B cell (primary cell): Measurements from ENCODE around the gene PI4KB. TPM values are rescaled to one million over a fixed set of nuclear protein-coding genes. Genes with fewer than 3 reads are reported as not detected.

Experiments used
- ATAC-seq: fragments of 200-7000 bp; cut with Tn5 transposase; one replicate; pipeline ENCODE4 v1.10.0; 2021; ENCODE audit warnings: low read depth, mild to moderate bottlenecking, moderate number of reproducible peaks, moderate library complexity
- CTCF ChIA-PET: fragments of 350-600 bp; sonication (Branson Sonifier 250); formaldehyde crosslinking; loops from one replicate; lab custom pipeline; 2021; ENCODE audit warnings: antibody characterized with exemption, inconsistent platforms; lab: Charles Lee
- POLR2A ChIA-PET: fragments of 350-600 bp; sonication (Branson Sonifier 250); formaldehyde crosslinking; loops from one replicate; lab custom pipeline; 2021; ENCODE audit warnings: antibody characterized with exemption; lab: Charles Lee
- DNase-seq: peaks from one replicate; pipeline ENCODE4 v3.0.0; 2013
- H2AFZ ChIP-seq: 2 replicates; pipeline ENCODE4 v1.6.1; 2012; ENCODE audit warnings: mild to moderate bottlenecking, low read depth, low read length; ENCODE audit not compliant: insufficient read depth, poor library complexity, severe bottlenecking
- H3K27ac ChIP-seq, 2 donors: 1 replicate in 1 of 2; 2 replicates in 1 of 2; pipeline ENCODE4 v1.5.1; 2012 to 2013; ENCODE audit warnings: low read length in 2 of 2, mild to moderate bottlenecking in 2 of 2, moderate library complexity in 1 of 2
- H3K27me3 ChIP-seq, 4 experiments: fragments of 200-600 bp in 1 of 4; sonication (generic) in 1 of 4; replicated peaks in 1 of 4; 1 replicate in 2 of 4; 2 replicates in 2 of 4; pipeline versions ENCODE4 v1.6.1 to v1.7.0; 2013 to 2016; ENCODE audit warnings: low read length in 3 of 4, mild to moderate bottlenecking in 2 of 4, mixed read lengths in 1 of 4, moderate library complexity in 1 of 4; ENCODE audit not compliant: insufficient read depth in 4 of 4, control insufficient read depth in 3 of 4; ENCODE audit errors: control extremely low read depth in 1 of 4
- H3K36me3 ChIP-seq, 2 experiments: replicated peaks in 1 of 2; 1 replicate in 1 of 2; 2 replicates in 1 of 2; pipeline versions ENCODE4 v1.6.1 to v1.7.1; 2013; ENCODE audit warnings: low read length in 1 of 2; ENCODE audit not compliant: insufficient read depth in 2 of 2, control insufficient read depth in 1 of 2; ENCODE audit errors: control extremely low read depth in 1 of 2, extremely low read depth in 1 of 2
- H3K4me1 ChIP-seq, 2 donors: fragments of 200-600 bp in 1 of 2; sonication (generic) in 1 of 2; 1 replicate in 1 of 2; 2 replicates in 1 of 2; pipeline versions ENCODE4 v1.5.1 to v1.6.1; 2013 to 2017; ENCODE audit warnings: low read length in 2 of 2; ENCODE audit not compliant: control insufficient read depth in 2 of 2, insufficient read depth in 2 of 2
- H3K4me2 ChIP-seq: replicated peaks from 2 replicates; pipeline ENCODE3; 2012; ENCODE audit warnings: mild to moderate bottlenecking, low read depth, low read length; ENCODE audit not compliant: poor library complexity, severe bottlenecking
- H3K4me3 ChIP-seq, 5 experiments: fragments of 200-600 bp in 1 of 5; sonication (generic) in 1 of 5; 1 replicate in 3 of 5; 2 replicates in 2 of 5; pipeline versions ENCODE4 v1.5.1 to v1.7.0; 2011 to 2016; ENCODE audit warnings: low read length in 4 of 5, mild to moderate bottlenecking in 4 of 5, low read depth in 2 of 5, control low read depth in 1 of 5, moderate library complexity in 1 of 5; ENCODE audit not compliant: insufficient read depth in 1 of 5; ENCODE audit errors: control extremely low read depth in 1 of 5, extremely low read depth in 1 of 5
- H3K79me2 ChIP-seq: fragments of 200-600 bp; sonication (generic); one replicate; pipeline ENCODE4 v1.6.0; 2016; ENCODE audit warnings: low read length; ENCODE audit not compliant: control insufficient read depth, insufficient read depth
- H3K9ac ChIP-seq: fragments of 200-600 bp; sonication (generic); 2 replicates; pipeline ENCODE4 v1.6.1; 2017; ENCODE audit warnings: mild to moderate bottlenecking, low read length, moderate library complexity
- H3K9me3 ChIP-seq, 3 donors: one replicate each; pipeline versions ENCODE4 v1.6.1 to v1.7.1; 2013; ENCODE audit warnings: low read length in 2 of 3; ENCODE audit not compliant: control insufficient read depth in 2 of 3, insufficient read depth in 1 of 3; ENCODE audit errors: control extremely low read depth in 1 of 3
- H4K20me1 ChIP-seq: 2 replicates; pipeline ENCODE4 v1.6.0; 2012; ENCODE audit warnings: mild to moderate bottlenecking, low read length; ENCODE audit not compliant: insufficient read depth, control insufficient read depth, poor library complexity, severe bottlenecking
- H3K27ac Mint-ChIP-seq: one replicate; pipeline ENCODE4 v1.8.0; 2021; ENCODE audit warnings: mixed read lengths
- H3K27me3 Mint-ChIP-seq: one replicate; pipeline ENCODE4 v1.8.0; 2021; ENCODE audit warnings: mixed read lengths
- H3K4me1 Mint-ChIP-seq: one replicate; pipeline ENCODE4 v1.8.0; 2021; ENCODE audit warnings: mixed read lengths
- H3K4me3 Mint-ChIP-seq: one replicate; pipeline ENCODE4 v1.8.0; 2021; ENCODE audit warnings: mixed read lengths
- H3K9me3 Mint-ChIP-seq: one replicate; pipeline ENCODE4 v1.8.0; 2022; ENCODE audit warnings: mixed read lengths; ENCODE audit not compliant: insufficient read depth
- EZH2 ChIP-seq: IDR thresholded peaks from 2 replicates; pipeline ENCODE4 v1.6.1; 2012; ENCODE audit warnings: borderline replicate concordance, low read depth, mild to moderate bottlenecking, moderate library complexity, low read length; ENCODE audit not compliant: insufficient read depth, poor library complexity, severe bottlenecking
- WGBS: methylation state at CpG from one replicate; pipeline ENCODE4 v1.1.5; 2013; ENCODE audit warnings: missing lambda C conversion rate; ENCODE audit not compliant: insufficient coverage; 5-methylcytosine and 5-hydroxymethylcytosine counted together
- intact Hi-C: fragments of 100-400 bp; cut with micrococcal nuclease; formaldehyde crosslinking; loops from one replicate; pipeline ENCODE4 v1.10.0; 2022
- polyA plus RNA-seq: library from polyadenylated mRNA; depleted of rRNA; stranded (reverse); fragments of >200 nt; gene quantifications from 2 replicates; pipeline ENCODE4 v1.2.3, GENCODE V29; 2012
- total RNA-seq, 2 donors: library from RNA; stranded (reverse); fragments of 120-200 nt in 1 of 2; gene quantifications; 1 replicate in 1 of 2; 2 replicates in 1 of 2; pipeline versions ENCODE4 v1.2.3 to v1.2.4, GENCODE V29; 2013 to 2022
- TF ChIP-seq, protein P1 (sequence below): fragments of 200-600 bp; IDR thresholded peaks from one replicate; pipeline ENCODE4 v1.8.0; 2022; ENCODE audit warnings: antibody characterized with exemption, mild to moderate bottlenecking

Gene PI4KB
- total and polyA plus RNA-seq, 2 donors (not counting 1 experiment from before 2014, with no cell fraction given) = 110 to 138 TPM

DNA sequence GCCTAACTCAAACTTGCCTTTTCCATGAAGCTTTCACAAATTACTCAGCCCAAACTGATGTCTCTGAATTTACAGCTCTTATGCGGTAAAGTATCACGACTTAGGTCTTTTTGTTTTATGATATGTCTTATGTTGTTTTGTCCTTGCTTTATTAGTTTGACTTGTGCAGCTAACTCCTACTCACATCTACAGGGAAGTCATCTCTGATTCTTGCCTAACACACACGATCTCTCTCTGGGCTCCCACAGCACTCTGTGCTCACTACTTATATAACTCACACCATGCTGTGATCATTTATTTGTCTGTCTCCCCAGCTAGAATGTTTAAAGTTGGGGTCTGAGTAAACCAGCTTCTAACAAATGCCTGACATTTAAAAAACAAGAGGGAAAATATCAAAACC is 9.3 kb upstream of the PI4KB start:
- peak overlapping the region; percentile 64 for H3K27ac Mint-ChIP-seq
- no peaks in the 10 kb centered on the region for H3K9me3 Mint-ChIP-seq

GRCh38 chr1:151334822-151335221 is 7.6 kb upstream of the PI4KB start:
- intact Hi-C loops = no loop called here
- Histone ChIP-seq H3K9me3 (no peaks in the 10 kb centered on the region), H3K27me3 (no peaks in the 10 kb centered on the region), H3K4me2 (no peak overlapping the region), H2AFZ (no peak overlapping the region), H3K9ac (no peak overlapping the region), H3K27ac (peak overlapping the region in 1 of 2 donors; percentile 41), H4K20me1 (no peaks in the 10 kb centered on the region), H3K4me3 (no peak overlapping the region), H3K79me2 (peaks cover 11% of the 10 kb centered on the region), H3K36me3 (no peaks in the 10 kb centered on the region), H3K4me1 (no peaks in the 10 kb centered on the region)
- CTCF ChIA-PET = no interaction called here
- Mint-ChIP-seq H3K9me3 (no peaks in the 10 kb centered on the region), H3K4me1 (peaks cover 3% of the 10 kb centered on the region), H3K4me3 (no peak overlapping the region), H3K27me3 (no peaks in the 10 kb centered on the region), H3K27ac (no peak overlapping the region)
- DNase-seq = no peak
- ATAC-seq = no peak
- no CpG with 5 or more reads among the region's 5 CpGs for WGBS
- POLR2A ChIA-PET = no interaction called here
- no peak for TF ChIP-seq EZH2
- TF ChIP-seq, protein P1, sequence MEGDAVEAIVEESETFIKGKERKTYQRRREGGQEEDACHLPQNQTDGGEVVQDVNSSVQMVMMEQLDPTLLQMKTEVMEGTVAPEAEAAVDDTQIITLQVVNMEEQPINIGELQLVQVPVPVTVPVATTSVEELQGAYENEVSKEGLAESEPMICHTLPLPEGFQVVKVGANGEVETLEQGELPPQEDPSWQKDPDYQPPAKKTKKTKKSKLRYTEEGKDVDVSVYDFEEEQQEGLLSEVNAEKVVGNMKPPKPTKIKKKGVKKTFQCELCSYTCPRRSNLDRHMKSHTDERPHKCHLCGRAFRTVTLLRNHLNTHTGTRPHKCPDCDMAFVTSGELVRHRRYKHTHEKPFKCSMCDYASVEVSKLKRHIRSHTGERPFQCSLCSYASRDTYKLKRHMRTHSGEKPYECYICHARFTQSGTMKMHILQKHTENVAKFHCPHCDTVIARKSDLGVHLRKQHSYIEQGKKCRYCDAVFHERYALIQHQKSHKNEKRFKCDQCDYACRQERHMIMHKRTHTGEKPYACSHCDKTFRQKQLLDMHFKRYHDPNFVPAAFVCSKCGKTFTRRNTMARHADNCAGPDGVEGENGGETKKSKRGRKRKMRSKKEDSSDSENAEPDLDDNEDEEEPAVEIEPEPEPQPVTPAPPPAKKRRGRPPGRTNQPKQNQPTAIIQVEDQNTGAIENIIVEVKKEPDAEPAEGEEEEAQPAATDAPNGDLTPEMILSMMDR = no peak

More for the DNA sequence above, 9.3 kb upstream of the PI4KB start:
- Histone ChIP-seq H3K27me3 (no peaks in the 10 kb centered on the region), H3K4me2 (no peak overlapping the region), H3K79me2 (peaks cover 5% of the 10 kb centered on the region), H3K4me3 (no peak overlapping the region), H3K9me3 (no peaks in the 10 kb centered on the region), H2AFZ (no peak overlapping the region), H4K20me1 (no peaks in the 10 kb centered on the region), H3K36me3 (peaks cover 0 to 2% of the 10 kb centered on the region in 2 experiments), H3K27ac (peak overlapping the region in 1 of 2 donors; percentile 6), H3K4me1 (peaks cover 0 to 4% of the 10 kb centered on the region in 2 donors), H3K9ac (no peak overlapping the region)
- CTCF ChIA-PET = interaction anchor here (0.6 to 9.8 kb wide), 4 partner anchors 10 to 86 kb away, joined by 3 to 239 read pairs (median 4); partner anchors contain the start of gene RFX5
- no peak for DNase-seq
- Mint-ChIP-seq H3K4me1 (peaks cover 10% of the 10 kb centered on the region), H3K4me3 (no peak overlapping the region), H3K27me3 (no peaks in the 10 kb centered on the region)
- TF ChIP-seq EZH2 = no peak
- TF ChIP-seq, protein P1 = no peak
- POLR2A ChIA-PET = no interaction called here
- ATAC-seq = no peak
- intact Hi-C loops = no loop called here
- WGBS = no CpG with 5 or more reads among the region's 3 CpGs
